ENCODE measurements around the gene PTPRK.

DNA sequence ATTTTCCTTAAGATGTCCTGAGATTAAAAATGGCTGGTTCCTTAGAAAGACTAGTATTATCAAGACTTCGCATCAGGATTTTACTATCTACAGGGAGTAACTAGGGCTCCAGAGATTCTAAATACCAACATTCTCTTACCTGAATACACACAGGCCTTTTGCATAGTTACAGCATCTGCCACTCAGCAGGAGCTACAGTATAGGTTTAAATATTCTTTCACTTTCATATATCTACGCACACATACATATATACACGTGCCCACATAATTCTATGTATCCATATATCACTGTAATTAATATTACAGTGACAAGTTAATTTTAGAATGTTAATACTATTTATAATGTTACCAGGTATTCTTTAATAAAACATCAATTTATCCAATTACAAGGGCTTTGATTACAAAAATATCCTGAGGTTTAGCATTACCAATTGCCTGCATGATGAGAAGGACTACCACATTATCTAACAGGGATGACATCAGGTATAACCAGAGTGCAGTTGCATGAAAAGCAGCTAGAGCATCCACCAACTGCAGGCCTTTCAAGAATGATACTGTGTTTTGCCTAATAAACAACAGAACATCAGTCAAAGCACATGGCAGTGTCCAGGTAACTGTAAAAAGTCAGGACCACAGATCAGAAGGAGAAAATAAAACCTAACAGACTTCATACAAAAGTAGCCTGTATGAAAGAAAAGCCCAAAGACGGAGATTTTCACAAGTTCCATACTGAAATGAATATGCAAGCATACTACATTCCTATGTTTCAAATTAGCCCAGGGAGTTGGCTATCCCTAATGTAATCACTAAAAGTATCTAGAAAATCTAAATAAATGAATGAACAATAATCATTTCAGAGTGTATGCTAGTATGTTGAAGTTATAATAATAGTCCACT, 268.7 kb downstream of the PTPRK start:
- no peak for TF ChIP-seq POLR2A (IDR thresholded peaks at IDR 0.05)
- TF ChIP-seq, protein P1, sequence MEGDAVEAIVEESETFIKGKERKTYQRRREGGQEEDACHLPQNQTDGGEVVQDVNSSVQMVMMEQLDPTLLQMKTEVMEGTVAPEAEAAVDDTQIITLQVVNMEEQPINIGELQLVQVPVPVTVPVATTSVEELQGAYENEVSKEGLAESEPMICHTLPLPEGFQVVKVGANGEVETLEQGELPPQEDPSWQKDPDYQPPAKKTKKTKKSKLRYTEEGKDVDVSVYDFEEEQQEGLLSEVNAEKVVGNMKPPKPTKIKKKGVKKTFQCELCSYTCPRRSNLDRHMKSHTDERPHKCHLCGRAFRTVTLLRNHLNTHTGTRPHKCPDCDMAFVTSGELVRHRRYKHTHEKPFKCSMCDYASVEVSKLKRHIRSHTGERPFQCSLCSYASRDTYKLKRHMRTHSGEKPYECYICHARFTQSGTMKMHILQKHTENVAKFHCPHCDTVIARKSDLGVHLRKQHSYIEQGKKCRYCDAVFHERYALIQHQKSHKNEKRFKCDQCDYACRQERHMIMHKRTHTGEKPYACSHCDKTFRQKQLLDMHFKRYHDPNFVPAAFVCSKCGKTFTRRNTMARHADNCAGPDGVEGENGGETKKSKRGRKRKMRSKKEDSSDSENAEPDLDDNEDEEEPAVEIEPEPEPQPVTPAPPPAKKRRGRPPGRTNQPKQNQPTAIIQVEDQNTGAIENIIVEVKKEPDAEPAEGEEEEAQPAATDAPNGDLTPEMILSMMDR (IDR thresholded peaks at IDR 0.05): no peak
